ENCODE data around the gene RPL13A. TPM values are rescaled to one million over a fixed set of nuclear protein-coding genes. Genes with fewer than 3 reads are reported as not detected.
"Not testable (repeated sequence)": the region's sequence is repeated elsewhere in the genome, so short reads cannot be mapped to it uniquely, and the experiment has no call there.

Gene RPL13A
- total RNA-seq, 1 experiment from 2014 or later = 1,196 TPM

- Histone ChIP-seq H3K9me3 (ENCODE audit: control insufficient read depth, insufficient read depth, low read depth, low read length) (no peaks in the 10 kb centered on the region), H3K27me3 (ENCODE audit: control insufficient read depth, insufficient read depth, low read length) (peaks cover 9% of the 10 kb centered on the region; the same call in 1 of the 2 replicates), H3K36me3 (ENCODE audit: control insufficient read depth, insufficient read depth, low read length) (no peaks in the 10 kb centered on the region), H3K27ac (ENCODE audit: low read length) (no peak overlapping the region), H3K4me3 (ENCODE audit: low read depth in 2 of 2, low read length in 2 of 2) (peak overlapping the region; percentile 61 to 63), H3K4me1 (ENCODE audit: control insufficient read depth, insufficient read depth, low read length) (no peaks in the 10 kb centered on the region; the same call in 1 of the 2 replicates)
- in situ Hi-C loops (cut with HindIII; ENCODE audit: low pct_unique_long_range_greater_than_20kb, low sequenced_read_pairs) (no loop called here), intact Hi-C loops (cut with micrococcal nuclease; ENCODE audit: unreplicated experiment) (loop anchor here (5.0 kb wide), 1 partner anchor 51 kb away; no protein-coding TSS in a partner anchor)
- ATAC-seq = peak; percentile 89
- no TSS peak for BruUV-seq (replicated peaks)
- ChIA-PET CTCF (interaction anchor here (0.6 to 0.7 kb wide), 5 partner anchors 23 to 435 kb away, joined by 3 to 10 read pairs (median 4); no protein-coding TSS in a partner anchor), POLR2A (no interaction called here)
- no peak for DNase-seq (ENCODE audit: low read depth, low spot score)
- peak; percentile 94 for TF ChIP-seq CTCF (IDR thresholded peaks at IDR 0.05)
- TF ChIP-seq REST (IDR thresholded peaks at IDR 0.05; ENCODE audit: insufficient read depth in 1 of 2, low read depth in 2 of 2, low read length in 1 of 2) = no peak
- TF ChIP-seq POLR2AphosphoS5 (IDR thresholded peaks at IDR 0.05; ENCODE audit: low read depth, low read length) = no peak
- no peak for TF ChIP-seq SIN3A (IDR thresholded peaks at IDR 0.05; ENCODE audit: borderline replicate concordance, insufficient read depth, low read depth, low read length)
- no peak for TF ChIP-seq TCF7L2 (IDR thresholded peaks at IDR 0.05; ENCODE audit: low read depth, low read length)
These were observed 43.9 kb upstream of the RPL13A start for GRCh38 chr19:49443366-49444099.

- H3K4me1 ChIP-seq (ENCODE audit: control insufficient read depth, insufficient read depth, low read length); H3K27ac ChIP-seq (ENCODE audit: low read length); POLR2A ChIA-PET; DNase-seq (ENCODE audit: low read depth, low spot score); H3K36me3 ChIP-seq (ENCODE audit: control insufficient read depth, insufficient read depth, low read length); H3K9me3 ChIP-seq (ENCODE audit: control insufficient read depth, insufficient read depth, low read depth, low read length); BruUV-seq (replicated peaks); ATAC-seq; H3K27me3 ChIP-seq (ENCODE audit: control insufficient read depth, insufficient read depth, low read length); H3K4me3 ChIP-seq (ENCODE audit: low read depth in 2 of 2, low read length in 2 of 2); in situ Hi-C loops (cut with HindIII; ENCODE audit: low pct_unique_long_range_greater_than_20kb, low sequenced_read_pairs): not testable (repeated sequence)
- intact Hi-C loops (cut with micrococcal nuclease; ENCODE audit: unreplicated experiment) = loop anchor here (5.0 kb wide), 1 partner anchor 52 kb away; no protein-coding TSS in a partner anchor
- CTCF ChIA-PET = interaction anchor here (0.6 to 0.7 kb wide), 3 partner anchors 69 to 435 kb away, joined by 3 to 10 read pairs (median 8); no protein-coding TSS in a partner anchor
These were observed 43.2 kb upstream of the RPL13A start for GRCh38 chr19:49444100-49444700.
